GM19238 (cell line): ENCODE measurements around the gene SUPT20HL1.

Experiments
- DNase-seq: peaks from one replicate; pipeline ENCODE4 v3.0.0; 2011; ENCODE audit warnings: low spot score; ENCODE audit not compliant: insufficient read length

SUPT20HL1 gene

GRCh38 chrX:24396236-24396930, 35.9 kb downstream of the SUPT20HL1 start:
- no peak for DNase-seq

GRCh38 chrX:24396931-24397279, 36.5 kb downstream of the SUPT20HL1 start:
- DNase-seq = no peak

- DNase-seq = no peak
Observed at GRCh38 chrX:24398766-24399165, 38.3 kb downstream of the SUPT20HL1 start.

GRCh38 chrX:24399550-24399949, 39.1 kb downstream of the SUPT20HL1 start:
- no peak for DNase-seq

- no peak for DNase-seq
Observed at GRCh38 chrX:24405959-24406358, 45.5 kb downstream of the SUPT20HL1 start.
